GM12891 (cell line): ENCODE data around the gene TGFBR2.

Experiments
- DNase-seq: peaks from one replicate; pipeline ENCODE4 v3.0.0; 2011; ENCODE audit warnings: low spot score; ENCODE audit not compliant: insufficient read length
- FAIRE-seq: peaks from 2 replicates; lab custom pipeline; 2011; peaks lifted over from hg19 to GRCh38; lab: Jason Lieb, UNC
- PAX5 ChIP-seq: IDR thresholded peaks from 2 replicates; pipeline ENCODE4 v1.6.1; 2011; ENCODE audit warnings: low read length, moderate library complexity, mild to moderate bottlenecking; ENCODE audit not compliant: insufficient read depth, severe bottlenecking
- POLR2A ChIP-seq: IDR thresholded peaks from 2 replicates; pipeline ENCODE4 v1.6.1; 2011; ENCODE audit warnings: low read depth, low read length, control low read depth
- POLR2AphosphoS5 ChIP-seq: IDR thresholded peaks from 2 replicates; pipeline ENCODE4 v1.6.1; 2011; ENCODE audit warnings: low read depth, low read length, control low read depth
- POU2F2 ChIP-seq: IDR thresholded peaks from 2 replicates; pipeline ENCODE4 v1.6.1; 2011; ENCODE audit warnings: low read depth, mild to moderate bottlenecking, control low read depth, low read length, moderate library complexity
- SPI1 ChIP-seq: IDR thresholded peaks from 2 replicates; pipeline ENCODE4 v1.6.1; 2011; ENCODE audit warnings: low read depth, low read length, control low read depth
- TAF1 ChIP-seq: IDR thresholded peaks from 2 replicates; pipeline ENCODE4 v1.6.1; 2011; ENCODE audit warnings: low read depth, low read length, control low read depth

The TGFBR2 gene

GRCh38 chr3:30602946-30603345, 3.5 kb upstream of the TGFBR2 start:
- FAIRE-seq (no peak), DNase-seq (no peak)
- TF ChIP-seq TAF1 (no peak), PAX5 (no peak), POU2F2 (no peak), POLR2AphosphoS5 (no peak), SPI1 (no peak), POLR2A (no peak)

DNA sequence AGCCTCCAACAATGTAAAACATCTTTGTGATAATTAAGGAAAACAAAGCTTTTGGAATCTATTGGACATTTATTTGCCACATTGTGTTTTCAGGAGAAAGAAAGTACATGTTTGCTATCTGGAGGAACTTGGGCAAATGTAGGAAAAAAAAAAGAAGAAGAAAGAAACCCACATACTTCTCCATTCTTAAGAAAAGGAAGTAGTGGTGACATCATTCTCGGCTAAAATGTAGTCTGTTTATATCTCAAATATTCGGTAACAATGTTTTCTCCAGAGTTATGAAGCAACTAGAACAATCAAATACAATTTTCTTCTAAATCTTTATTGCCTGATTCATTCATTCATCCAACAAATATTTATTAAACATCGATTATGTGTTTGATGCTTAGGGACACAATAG, 2.3 kb upstream of the TGFBR2 start:
- TF ChIP-seq POU2F2 (no peak), TAF1 (no peak), POLR2A (no peak), SPI1 (no peak), PAX5 (no peak), POLR2AphosphoS5 (no peak)
- no peak for FAIRE-seq
- DNase-seq, result no peak

- FAIRE-seq, result no peak
- TF ChIP-seq POU2F2 (no peak), SPI1 (no peak), POLR2AphosphoS5 (no peak), POLR2A (no peak), TAF1 (no peak), PAX5 (no peak)
Measured at GRCh38 chr3:30604558-30604957, 1.8 kb upstream of the TGFBR2 start.

GRCh38 chr3:30605005-30605404, 1.4 kb upstream of the TGFBR2 start:
- no peak for FAIRE-seq
- no peak for DNase-seq
- TF ChIP-seq SPI1 (no peak), POLR2AphosphoS5 (no peak)

More at GRCh38 chr3:30604558-30604957, 1.8 kb upstream of the TGFBR2 start:
- no peak for DNase-seq

- no peak for FAIRE-seq
- TF ChIP-seq POU2F2 (no peak), POLR2AphosphoS5 (no peak), TAF1 (no peak), PAX5 (no peak), SPI1 (no peak), POLR2A (no peak)
- DNase-seq, result no peak
Measured at GRCh38 chr3:30605706-30606300, 598 bp upstream of the TGFBR2 start.

DNA sequence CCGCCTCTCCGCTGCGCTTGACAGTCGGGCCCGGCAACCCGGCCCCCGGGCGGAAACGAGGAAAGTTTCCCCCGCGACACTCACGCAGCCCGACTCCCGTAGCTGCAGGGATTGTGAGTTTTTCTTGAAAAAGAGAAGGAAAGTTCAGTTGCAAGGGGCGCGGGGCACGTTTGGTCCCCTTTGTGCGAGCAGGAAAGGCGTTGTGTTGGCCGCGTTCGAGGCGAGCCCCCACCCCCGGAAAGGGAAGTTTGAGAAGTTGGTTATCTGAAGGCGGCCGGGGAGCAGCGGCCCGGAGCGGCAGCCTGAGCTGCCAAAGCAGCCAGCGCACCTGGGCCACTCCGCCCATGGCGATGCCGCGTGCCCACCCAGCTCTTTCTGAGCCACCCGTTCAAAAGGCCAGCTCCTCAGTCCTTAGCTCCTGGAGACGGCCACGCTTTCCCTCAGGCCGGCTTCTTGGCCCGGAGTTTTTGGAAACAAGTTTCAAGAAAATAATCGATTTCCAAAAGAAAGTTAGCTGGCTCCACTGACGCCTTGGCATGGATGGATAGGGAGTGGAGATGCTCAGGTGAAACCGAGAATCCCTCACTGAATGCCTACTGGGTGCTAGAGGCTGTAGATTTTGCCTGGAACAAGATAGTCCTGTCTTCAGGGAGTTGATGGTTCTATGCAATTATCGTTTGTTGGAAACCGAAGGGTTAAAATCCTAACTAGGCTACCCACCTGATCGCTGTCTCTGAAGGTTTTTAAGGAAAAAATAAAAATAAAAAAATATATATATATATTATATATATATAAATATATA, 832 bp downstream of the TGFBR2 start:
- DNase-seq, result peak; percentile 25
- peak; percentile 59 for FAIRE-seq
- TF ChIP-seq TAF1 (no peak), POLR2AphosphoS5 (no peak), POU2F2 (no peak), SPI1 (no peak), POLR2A (no peak), PAX5 (no peak)

GRCh38 chr3:30608598-30608947, 2.2 kb downstream of the TGFBR2 start:
- DNase-seq (no peak), FAIRE-seq (no peak)
- TF ChIP-seq TAF1, result no peak
- no peak for TF ChIP-seq PAX5
- no peak for TF ChIP-seq POLR2AphosphoS5
- TF ChIP-seq POU2F2, result no peak
- TF ChIP-seq POLR2A, result no peak
- TF ChIP-seq SPI1, result no peak

DNA sequence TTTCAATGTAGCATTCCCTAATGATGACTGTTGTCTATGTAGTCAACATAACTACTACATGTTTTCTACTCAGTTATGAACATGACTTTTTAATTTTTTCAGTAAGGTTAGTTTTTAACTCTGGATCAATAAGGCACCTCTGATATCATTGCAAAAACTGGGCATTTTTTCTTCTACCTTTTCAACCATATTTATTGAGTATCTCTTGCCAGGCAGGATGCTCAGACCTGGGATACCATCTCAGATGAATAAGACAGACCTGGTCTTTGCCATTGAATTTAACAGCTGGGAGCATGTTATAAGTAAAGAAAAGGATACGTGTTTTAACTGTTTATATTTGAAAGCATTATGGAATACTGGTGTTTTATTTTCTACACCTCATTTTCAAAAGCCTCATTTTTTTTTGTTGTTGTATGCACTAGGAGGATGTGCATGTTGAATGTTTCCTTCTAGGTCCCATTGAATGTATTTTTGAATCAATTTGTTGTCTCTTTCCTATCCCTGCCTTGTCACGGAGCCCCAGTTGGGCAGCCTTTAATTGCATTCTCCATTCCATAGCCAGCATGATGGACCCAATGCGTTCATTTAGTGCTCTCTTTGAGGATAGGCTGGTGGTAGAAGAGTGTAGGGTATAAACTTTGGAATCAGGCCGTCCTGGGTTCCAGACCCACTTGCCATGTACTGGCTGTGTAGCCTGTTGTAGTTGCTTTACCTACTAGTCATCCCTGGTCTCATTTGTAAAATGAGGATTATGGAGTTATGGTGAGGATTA, 3.7 kb downstream of the TGFBR2 start:
- FAIRE-seq (no peak), DNase-seq (no peak)
- TF ChIP-seq POLR2AphosphoS5 (no peak), SPI1 (no peak), POU2F2 (no peak), TAF1 (no peak)

DNA sequence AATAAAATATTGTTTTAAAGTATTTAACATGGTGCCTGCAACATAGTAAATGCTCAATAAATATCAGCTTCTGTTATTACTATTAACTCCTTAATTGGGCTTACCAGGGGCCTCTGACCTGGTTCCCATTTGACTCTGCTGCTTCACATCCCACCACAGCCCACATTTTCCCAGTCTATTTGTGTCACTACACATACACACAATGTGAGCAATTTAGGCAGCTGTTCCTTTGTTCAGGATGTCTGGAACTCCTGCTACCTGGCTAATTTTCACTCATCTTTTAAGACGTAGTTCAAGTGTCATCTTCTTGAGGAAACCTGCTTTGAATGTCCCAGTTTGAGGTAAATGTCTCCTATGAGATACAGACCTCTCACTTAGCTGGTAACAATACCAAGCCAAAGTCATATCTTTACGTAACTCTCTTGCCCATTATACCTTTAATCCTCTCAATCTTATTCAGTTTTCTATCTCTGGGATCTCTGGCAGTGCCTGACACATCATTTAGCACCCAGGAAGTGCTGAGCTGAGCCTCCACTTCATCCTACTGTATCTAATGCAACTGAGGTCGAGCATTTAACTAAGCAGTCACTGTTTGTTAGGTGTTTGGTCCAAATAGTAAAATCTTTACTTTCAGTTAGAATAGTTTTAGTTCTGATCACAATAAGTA, 4.4 kb downstream of the TGFBR2 start:
- DNase-seq (no peak), FAIRE-seq (no peak)
- no peak for TF ChIP-seq SPI1
- TF ChIP-seq POLR2A, result no peak
- no peak for TF ChIP-seq POU2F2
- TF ChIP-seq PAX5, result no peak
- TF ChIP-seq TAF1, result no peak
- no peak for TF ChIP-seq POLR2AphosphoS5
